GM23338 (cell line): ENCODE measurements around the gene ROCK2. TPM values are rescaled to one million over a fixed set of nuclear protein-coding genes. Genes with fewer than 3 reads are reported as not detected.
A peak's percentile ranks its signal among the peaks of the same experiment; 100 is the strongest.

ENCODE experiments used
- ATAC-seq: fragments of 200-7000 bp; cut with Tn5 transposase; 3 replicates; pipeline ENCODE4 v1.9.1; 2020
- DNase-seq: peaks from one replicate; pipeline ENCODE4 v3.0.0-alpha.2; 2015; ENCODE audit warnings: low spot score
- H2AFZ ChIP-seq: fragments of 200-600 bp; sonication (generic); 2 replicates; pipeline ENCODE4 v1.8.0; 2016; ENCODE audit warnings: antibody characterized with exemption, mild to moderate bottlenecking, moderate library complexity
- H3F3A ChIP-seq: fragments of 200-600 bp; sonication (generic); replicated peaks from 2 replicates; pipeline ENCODE4 v1.8.0; 2017; ENCODE audit warnings: antibody characterized with exemption, mixed run types, low read depth
- H3K27ac ChIP-seq: fragments of 200-600 bp; sonication (generic); 2 replicates; pipeline ENCODE4 v1.6.1; 2016; ENCODE audit warnings: low read depth
- H3K27me3 ChIP-seq: fragments of 200-600 bp; sonication (generic); 2 replicates; pipeline ENCODE4 v1.8.0; 2016; ENCODE audit warnings: mild to moderate bottlenecking, mixed run types, moderate library complexity; ENCODE audit not compliant: insufficient read depth
- H3K36me3 ChIP-seq: fragments of 200-600 bp; sonication (generic); 2 replicates; pipeline ENCODE4 v1.8.0; 2016; ENCODE audit warnings: mild to moderate bottlenecking; ENCODE audit not compliant: insufficient read depth
- H3K4me1 ChIP-seq: fragments of 200-600 bp; sonication (generic); 2 replicates; pipeline ENCODE4 v1.8.0; 2016; ENCODE audit warnings: mild to moderate bottlenecking, moderate library complexity; ENCODE audit not compliant: insufficient read depth
- H3K4me2 ChIP-seq: fragments of 200-600 bp; sonication (generic); 2 replicates; pipeline ENCODE4 v1.7.1; 2017; ENCODE audit warnings: mixed run types
- H3K4me3 ChIP-seq: fragments of 200-600 bp; sonication (generic); 2 replicates; pipeline ENCODE4 v1.6.1; 2016; ENCODE audit warnings: mixed run types
- H3K79me2 ChIP-seq: fragments of 200-600 bp; sonication (generic); replicated peaks from 2 replicates; pipeline ENCODE4 v1.8.0; 2017; ENCODE audit warnings: mild to moderate bottlenecking; ENCODE audit not compliant: insufficient read depth
- H3K9me2 ChIP-seq: fragments of 200-600 bp; sonication (generic); 2 replicates; pipeline ENCODE4 v1.8.0; 2017; ENCODE audit not compliant: insufficient read depth
- H4K20me1 ChIP-seq: fragments of 200-600 bp; sonication (generic); replicated peaks from 2 replicates; pipeline ENCODE4 v1.8.0; 2017; ENCODE audit warnings: mild to moderate bottlenecking; ENCODE audit not compliant: insufficient read depth
- H3K27ac Mint-ChIP-seq: 2 replicates; pipeline ENCODE4 v1.8.0; 2020; ENCODE audit warnings: inconsistent platforms, mild to moderate bottlenecking, moderate library complexity, mixed read lengths
- H3K27me3 Mint-ChIP-seq: 3 replicates; pipeline ENCODE4 v1.8.0; 2022; ENCODE audit warnings: low read depth, mild to moderate bottlenecking, moderate library complexity, mixed read lengths, inconsistent platforms; ENCODE audit not compliant: insufficient read depth, poor library complexity
- H3K36me3 Mint-ChIP-seq: 3 replicates; pipeline ENCODE4 v1.8.0; 2021; ENCODE audit warnings: low read depth, mild to moderate bottlenecking, inconsistent platforms, moderate library complexity, mixed read lengths
- H3K4me1 Mint-ChIP-seq: 3 replicates; pipeline ENCODE4 v1.8.0; 2020; ENCODE audit warnings: mild to moderate bottlenecking, inconsistent platforms, mixed read lengths
- H3K4me3 Mint-ChIP-seq: 3 replicates; pipeline ENCODE4 v1.8.0; 2021; ENCODE audit warnings: moderate library complexity, mild to moderate bottlenecking, inconsistent platforms, mixed read lengths
- H3K9me3 Mint-ChIP-seq: 3 replicates; pipeline ENCODE4 v1.8.0; 2020; ENCODE audit warnings: moderate library complexity, mild to moderate bottlenecking, inconsistent platforms, mixed read lengths
- CREB1 ChIP-seq: fragments of 250-450 bp; sonication (Bioruptor Pico); IDR thresholded peaks from 2 replicates; pipeline ENCODE4 v1.5.0; 2020; ENCODE audit warnings: low read depth, mild to moderate bottlenecking, moderate library complexity
- CTCF ChIP-seq, 2 experiments: fragments of 200-600 bp in 1 of 2; sonication (generic) in 1 of 2; conservative IDR thresholded peaks; 2 replicates each; pipeline versions ENCODE4 v1.5.1 to v1.6.1; 2016 to 2017; ENCODE audit warnings: antibody characterized with exemption in 2 of 2, low read depth in 2 of 2, mild to moderate bottlenecking in 2 of 2, moderate library complexity in 1 of 2
- ETS1 ChIP-seq: IDR thresholded peaks from 2 replicates; pipeline ENCODE4 v1.6.1; 2016; ENCODE audit warnings: antibody characterized with exemption
- EZH2 ChIP-seq: fragments of 200-600 bp; sonication (generic); IDR thresholded peaks from one replicate; pipeline ENCODE4 v1.8.0; 2017; ENCODE audit warnings: antibody characterized with exemption, mild to moderate bottlenecking, low read depth; ENCODE audit not compliant: unreplicated experiment
- NANOG ChIP-seq: IDR thresholded peaks from 2 replicates; pipeline ENCODE4 v1.6.1; 2016; ENCODE audit warnings: antibody characterized with exemption, borderline replicate concordance
- ZNF114 ChIP-seq: fragments of 250-450 bp; sonication (Bioruptor Pico); IDR thresholded peaks from 2 replicates; pipeline ENCODE4 v1.5.0; 2020; ENCODE audit warnings: mild to moderate bottlenecking, moderate library complexity
- ZNF331 ChIP-seq: fragments of 250-450 bp; sonication (Bioruptor Pico); IDR thresholded peaks from 2 replicates; pipeline ENCODE4 v1.5.0; 2020; ENCODE audit warnings: low read depth, mild to moderate bottlenecking, moderate library complexity
- ZNF462 ChIP-seq: fragments of 250-450 bp; sonication (Bioruptor Pico); IDR thresholded peaks from 2 replicates; pipeline ENCODE4 v1.5.0; 2020; ENCODE audit warnings: mild to moderate bottlenecking, moderate library complexity
- polyA plus RNA-seq: library from polyadenylated mRNA; unstranded; fragments of >200 nt; fragmentation: Nextera tagmentation; extraction: Ambion mirVana; gene quantifications from 2 replicates; pipeline ENCODE4 v1.2.1, GENCODE V29; 2016
- total RNA-seq: library from RNA; depleted of rRNA; stranded (reverse); fragments of >200 nt; shearing (Covaris generic); gene quantifications from 2 replicates; pipeline ENCODE4 v1.2.3, GENCODE V29; 2014

Gene ROCK2
- total and polyA plus RNA-seq, 2 experiments from 2014 or later = 16.4 to 28.0 TPM

GRCh38 chr2:11142987-11143386, 201.4 kb downstream of the ROCK2 start (continued):
- no peak for TF ChIP-seq ZNF462 (CRISPR knock-in tag)
- TF ChIP-seq ZNF331 (CRISPR knock-in tag) = no peak
- TF ChIP-seq NANOG = no peak
- TF ChIP-seq ZNF114 (CRISPR knock-in tag) = no peak
- no peak for TF ChIP-seq CTCF (conservative IDR thresholded peaks at IDR 0.05; ENCODE audit: low read depth in 2 of 2)
- no peak for TF ChIP-seq ETS1

- Histone ChIP-seq H3K4me3 (no peak overlapping the region), H2AFZ (no peak overlapping the region), H3K79me2 (no peaks in the 10 kb centered on the region), H3K4me1 (no peaks in the 10 kb centered on the region), H4K20me1 (no peaks in the 10 kb centered on the region), H3K36me3 (no peaks in the 10 kb centered on the region), H3F3A (no peaks in the 10 kb centered on the region), H3K4me2 (no peak overlapping the region), H3K27ac (no peak overlapping the region), H3K9me2 (no peaks in the 10 kb centered on the region), H3K27me3 (no peaks in the 10 kb centered on the region)
- Mint-ChIP-seq H3K9me3 (peaks cover 4% of the 10 kb centered on the region; the same call in 1 of the 3 replicates), H3K4me3 (no peak overlapping the region), H3K36me3 (peaks cover 3% of the 10 kb centered on the region; the same call in 1 of the 3 replicates), H3K4me1 (no peaks in the 10 kb centered on the region), H3K27ac (no peak overlapping the region), H3K27me3 (peaks cover 16% of the 10 kb centered on the region)
- DNase-seq (no peak), ATAC-seq (no peak)
- TF ChIP-seq CREB1 (no peak), ETS1 (no peak), EZH2 (no peak), CTCF (conservative IDR thresholded peaks at IDR 0.05; ENCODE audit: low read depth in 2 of 2) (peak in 1 of 2 experiments; percentile 32; a peak in 2 of 4 replicates)
These were observed 202.1 kb downstream of the ROCK2 start for GRCh38 chr2:11142330-11142729.
